Dermis microvascular lymphatic vessel endothelial cell (primary cell): ENCODE measurements around the gene RAMP1. TPM values are rescaled to one million over a fixed set of nuclear protein-coding genes. Genes with fewer than 3 reads are reported as not detected.
A peak's percentile ranks its signal among the peaks of the same experiment; 100 is the strongest.

ENCODE experiments used
- DNase-seq, 2 donors: peaks; one replicate each; pipeline versions ENCODE4 v3.0.0 to v3.0.0-alpha.2; 2010; ENCODE audit warnings: low read depth in 2 of 2
- total RNA-seq: library from RNA; depleted of rRNA; stranded (reverse); fragments of >200 nt; gene quantifications from 2 replicates; pipeline ENCODE4 v1.2.1, GENCODE V29; 2014

Gene RAMP1
- total RNA-seq, 1 donor from 2014 or later = not detected

GRCh38 chr2:237876951-237877491 lies 17.6 kb downstream of the RAMP1 start:
- no peak for DNase-seq

GRCh38 chr2:237877576-237878307 lies 18.3 kb downstream of the RAMP1 start:
- no peak for DNase-seq

GRCh38 chr2:237878321-237879057 lies 19.1 kb downstream of the RAMP1 start:
- no peak for DNase-seq

GRCh38 chr2:237879058-237879430 lies 19.6 kb downstream of the RAMP1 start:
- peak in 1 of 2 donors; percentile 25 for DNase-seq

- DNase-seq = no peak
Observed at GRCh38 chr2:237879991-237880560, 20.7 kb downstream of the RAMP1 start.

GRCh38 chr2:237882510-237883481 lies 23.4 kb downstream of the RAMP1 start:
- no peak for DNase-seq

- DNase-seq = no peak
Observed at GRCh38 chr2:237883951-237884446, 24.6 kb downstream of the RAMP1 start.

- DNase-seq = no peak
Observed at GRCh38 chr2:237884681-237885080, 25.3 kb downstream of the RAMP1 start.

GRCh38 chr2:237885111-237885930 lies 25.9 kb downstream of the RAMP1 start:
- no peak for DNase-seq

- DNase-seq = no peak
Observed at GRCh38 chr2:237885931-237886684, 26.7 kb downstream of the RAMP1 start.

- DNase-seq = no peak
Observed at GRCh38 chr2:237886685-237887481, 27.5 kb downstream of the RAMP1 start.

GRCh38 chr2:237888389-237888788 lies 29.0 kb downstream of the RAMP1 start:
- peak; percentile 38 to 65 for DNase-seq

- DNase-seq = no peak
Observed at GRCh38 chr2:237889016-237889415, 29.6 kb downstream of the RAMP1 start.

- DNase-seq = no peak
Observed at GRCh38 chr2:237889811-237890210, 30.4 kb downstream of the RAMP1 start.

- no peak for DNase-seq
Observed at GRCh38 chr2:237892478-237892877, 33.1 kb downstream of the RAMP1 start.

GRCh38 chr2:237892984-237893595 lies 33.7 kb downstream of the RAMP1 start:
- DNase-seq = peak in 1 of 2 donors; percentile 16

- no peak for DNase-seq
Observed at GRCh38 chr2:237894396-237894979, 35.1 kb downstream of the RAMP1 start.
